GM21619 (cell line): ENCODE results near the gene IQSEC1.

Experiments
- ATAC-seq: cut with Tn5 transposase; IDR thresholded peaks from one replicate; pipeline ENCODE4 v1.9.1; 2021; ENCODE audit not compliant: unreplicated experiment

The IQSEC1 gene

GRCh38 chr3:12941495-12942023 lies 131.7 kb downstream of the IQSEC1 start:
- no peak for ATAC-seq

DNA sequence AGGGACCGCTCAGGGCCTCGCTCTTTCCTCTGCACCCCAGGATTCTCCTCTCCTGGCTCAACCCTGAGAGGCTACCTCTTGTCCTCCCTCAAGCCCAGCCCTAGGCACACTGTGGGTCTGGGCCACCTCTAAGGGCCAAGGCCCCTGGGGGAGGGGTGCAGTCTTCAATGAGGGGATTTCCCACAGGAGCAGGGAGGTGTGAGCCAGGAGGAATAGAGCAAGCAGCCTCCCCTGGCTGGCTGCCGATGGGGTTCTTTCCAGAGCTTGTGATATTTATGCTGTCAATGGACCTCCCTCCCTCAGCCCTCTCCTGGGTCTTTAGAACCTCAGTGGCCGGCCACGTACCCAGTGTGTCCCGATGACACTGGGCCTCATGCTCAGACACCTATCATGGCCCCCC lies 132.4 kb downstream of the IQSEC1 start:
- no peak for ATAC-seq

- no peak for ATAC-seq
These were observed 134.1 kb downstream of the IQSEC1 start for GRCh38 chr3:12939137-12939536.

DNA sequence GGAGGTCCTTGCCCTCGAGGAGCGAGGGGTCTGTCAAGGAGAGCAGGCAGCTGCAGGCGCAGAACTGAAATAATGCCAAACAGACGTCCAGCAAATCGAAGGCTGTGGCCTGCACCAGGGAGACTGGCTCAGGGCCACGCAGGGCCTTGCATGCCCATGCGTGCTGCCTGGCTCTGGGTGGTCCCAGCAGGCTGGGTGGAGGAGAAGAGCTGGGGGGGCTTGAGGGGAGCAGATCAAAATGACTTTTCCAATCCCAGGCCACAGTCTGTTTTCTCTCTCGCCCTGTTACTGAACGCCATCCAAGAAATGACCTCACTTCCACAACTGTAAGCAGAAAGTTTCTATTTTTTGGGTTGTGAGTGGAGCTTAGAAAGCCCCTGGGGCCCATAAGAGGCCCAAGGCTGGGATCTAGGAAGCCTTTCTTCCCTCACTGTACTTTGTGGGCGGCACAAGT lies 134.9 kb downstream of the IQSEC1 start:
- no peak for ATAC-seq

DNA sequence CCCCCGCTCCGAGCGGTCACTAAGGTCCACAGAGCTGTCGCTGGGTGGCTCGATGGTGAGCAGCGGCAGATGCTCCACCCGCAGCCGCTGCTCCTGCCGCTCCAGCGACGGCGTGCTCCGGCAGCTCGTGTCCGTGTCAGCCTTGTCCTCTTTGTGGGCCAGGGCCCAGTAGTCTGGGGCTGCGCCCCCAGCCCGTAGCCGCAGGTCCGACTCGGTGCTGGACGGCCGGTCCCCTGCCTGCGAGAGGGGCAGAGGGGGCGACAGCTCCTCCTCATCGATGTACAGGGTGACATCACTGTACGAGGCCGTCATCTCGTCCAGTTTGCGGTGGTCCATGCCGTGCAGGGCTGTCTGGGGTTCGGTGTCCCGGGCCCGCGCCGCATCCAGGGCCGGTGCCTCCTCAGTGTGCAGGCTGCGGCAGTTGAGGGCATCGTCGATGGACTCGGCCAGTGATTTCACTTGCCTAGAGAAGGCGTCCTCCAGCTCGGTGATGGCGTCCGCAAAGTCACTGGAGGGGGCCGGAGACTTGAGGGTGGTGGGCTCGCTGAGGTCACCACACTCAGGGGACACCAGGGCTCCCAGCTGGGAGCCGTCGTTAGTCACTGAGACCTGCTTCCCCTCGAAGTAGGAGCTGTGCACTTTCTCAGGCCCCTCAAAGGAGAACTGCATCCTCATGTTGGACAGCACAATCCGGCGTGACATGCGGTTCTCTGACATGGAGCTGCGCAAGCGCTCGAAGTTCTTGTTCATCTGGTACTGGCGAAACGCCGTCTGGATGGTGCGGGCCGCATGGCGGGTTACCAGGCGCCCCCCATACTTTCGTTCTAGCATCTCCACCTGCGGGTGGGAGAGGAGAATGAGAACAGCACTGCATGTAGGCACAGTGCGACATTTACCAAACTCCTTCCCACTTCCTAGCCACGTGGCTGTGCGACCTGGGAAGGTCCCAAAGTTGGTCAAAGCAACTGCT lies 137.1 kb downstream of the IQSEC1 start:
- no peak for ATAC-seq

DNA sequence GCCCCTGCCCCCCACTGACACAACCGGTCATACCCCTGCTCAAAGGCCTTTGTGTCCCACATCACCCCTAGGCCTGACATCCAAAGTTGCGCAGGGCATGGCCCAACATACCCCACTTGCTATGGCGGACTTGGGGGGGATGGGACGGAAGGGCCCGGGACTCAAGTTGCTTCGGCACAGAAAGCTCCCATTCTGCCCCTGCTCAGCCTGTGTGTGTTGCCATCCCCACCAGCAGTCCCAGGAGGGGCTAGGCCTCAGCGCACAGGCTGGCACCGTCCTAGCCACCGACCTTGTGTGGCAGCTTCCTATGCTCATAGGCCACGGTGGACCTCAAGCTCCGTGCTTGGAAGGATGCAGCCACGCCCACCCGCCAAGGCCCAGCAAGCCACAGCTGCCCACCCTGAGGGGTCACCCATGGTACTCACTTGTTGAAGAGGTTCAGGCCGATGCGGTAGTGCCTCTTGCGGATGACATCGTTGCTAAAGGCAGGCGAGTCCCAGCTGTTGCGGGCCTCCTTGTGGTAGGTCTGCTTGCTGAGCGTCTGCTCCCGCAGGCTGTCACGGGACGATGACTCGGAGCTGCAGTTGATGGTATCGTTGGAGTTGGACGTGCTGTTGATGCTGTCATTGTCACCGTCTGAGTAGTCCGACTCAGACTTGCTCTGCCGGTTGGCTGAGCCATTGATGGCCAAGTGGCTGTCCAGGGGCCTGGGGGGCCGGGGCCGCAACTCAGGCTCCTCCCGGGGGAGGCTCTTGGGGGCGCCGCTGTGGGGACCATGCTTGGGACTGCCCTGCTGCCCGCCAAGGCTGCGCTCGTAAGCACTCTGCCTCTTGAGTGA lies 138.0 kb downstream of the IQSEC1 start:
- ATAC-seq, result no peak

GRCh38 chr3:12934431-12934830 lies 138.8 kb downstream of the IQSEC1 start:
- no peak for ATAC-seq

- no peak for ATAC-seq
These were observed 139.3 kb downstream of the IQSEC1 start for GRCh38 chr3:12933901-12934300.

DNA sequence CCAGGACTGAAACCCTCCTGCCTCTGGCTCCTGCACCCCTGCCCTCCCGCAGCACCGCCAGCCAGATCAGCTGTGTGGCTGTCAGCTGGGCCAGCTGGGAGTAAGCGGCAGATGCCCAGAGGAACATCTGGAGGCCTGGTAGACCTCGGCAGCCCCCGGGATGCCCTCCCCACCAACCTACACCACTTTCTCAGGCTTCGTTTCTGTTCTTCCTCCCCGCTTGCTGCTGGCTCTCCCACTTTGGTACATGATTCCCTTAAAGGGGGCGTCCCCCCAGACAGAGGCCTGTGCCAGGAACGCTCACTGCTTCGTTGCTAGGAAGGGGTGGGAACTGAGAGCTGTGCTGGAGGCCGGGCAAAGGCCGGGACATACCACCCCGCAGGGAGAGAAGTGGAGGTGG lies 140.5 kb downstream of the IQSEC1 start:
- no peak for ATAC-seq

DNA sequence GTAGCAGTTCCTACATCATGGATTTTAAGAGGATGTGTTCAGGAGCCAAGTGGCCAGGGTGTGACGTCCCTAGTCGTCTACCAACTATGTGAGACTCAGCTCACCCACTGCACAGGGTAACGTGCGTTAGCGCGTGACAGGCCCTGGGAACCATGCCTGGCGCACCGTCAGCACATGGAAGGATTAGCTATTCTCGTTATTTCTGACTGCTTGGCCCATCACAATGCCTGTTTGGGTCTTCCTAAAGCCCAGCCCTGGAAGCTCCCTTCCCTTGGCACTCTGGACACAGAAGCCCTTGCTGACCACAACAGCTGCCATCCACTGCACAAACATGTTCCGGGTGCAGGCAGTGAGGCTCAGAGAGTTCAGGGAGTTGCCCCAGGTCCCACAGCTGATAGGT lies 140.9 kb downstream of the IQSEC1 start:
- ATAC-seq, result no peak

DNA sequence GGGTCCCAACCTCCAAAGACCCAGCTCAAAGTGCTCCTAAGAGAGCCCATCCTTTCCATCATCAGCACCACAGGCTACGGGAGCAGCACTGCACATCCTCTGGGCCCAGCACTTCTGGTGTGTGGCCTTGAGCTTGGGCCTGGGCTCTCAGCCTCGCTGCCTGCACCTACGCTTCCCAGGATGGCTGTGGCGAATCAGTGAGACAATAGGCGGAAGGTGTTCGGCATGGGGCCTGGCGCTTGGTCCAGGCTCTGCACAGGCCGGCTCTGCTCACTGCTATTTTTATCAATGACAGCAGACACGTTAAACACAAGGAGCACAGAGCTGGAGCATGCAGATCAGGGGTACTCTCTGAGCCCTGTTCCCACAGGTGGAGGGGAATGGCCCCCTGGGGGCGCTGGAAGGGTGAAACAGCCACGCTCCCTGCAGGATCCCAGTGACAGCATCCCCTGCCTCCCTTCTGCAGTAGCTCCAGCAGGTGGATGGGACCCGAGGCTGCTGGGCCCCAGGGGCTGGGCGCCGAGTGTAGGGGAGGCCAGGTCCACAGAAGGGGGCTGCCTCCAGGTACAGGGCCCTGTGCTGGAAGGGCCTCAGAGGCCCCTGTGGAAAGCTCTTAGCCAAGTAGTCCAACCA lies 141.8 kb downstream of the IQSEC1 start:
- ATAC-seq, result no peak

- no peak for ATAC-seq
These were observed 143.4 kb downstream of the IQSEC1 start for GRCh38 chr3:12929801-12930200.

DNA sequence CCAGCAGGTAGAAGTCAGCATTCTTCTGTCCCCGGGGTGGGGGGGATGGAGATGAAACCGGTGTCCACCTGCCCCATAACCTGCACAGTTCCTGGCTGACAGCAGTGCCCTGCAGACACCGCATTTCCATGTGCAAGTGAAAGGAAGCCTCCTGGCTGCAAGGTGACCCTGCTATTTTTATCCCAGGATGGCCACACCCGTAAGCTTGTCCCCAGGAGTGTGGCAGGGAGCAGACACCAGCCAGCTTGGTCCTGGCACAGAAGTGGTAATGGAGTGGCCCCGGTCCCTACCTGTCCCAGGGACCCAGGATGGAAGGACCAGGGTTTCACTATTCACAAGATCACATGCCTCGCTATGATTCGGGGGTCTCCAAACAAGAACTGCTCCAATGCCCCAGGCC lies 146.6 kb downstream of the IQSEC1 start:
- no peak for ATAC-seq

GRCh38 chr3:12925648-12926047 lies 147.6 kb downstream of the IQSEC1 start:
- no peak for ATAC-seq

- no peak for ATAC-seq
These were observed 148.8 kb downstream of the IQSEC1 start for GRCh38 chr3:12924437-12924836.

GRCh38 chr3:12922881-12923431 lies 150.3 kb downstream of the IQSEC1 start:
- ATAC-seq, result no peak

DNA sequence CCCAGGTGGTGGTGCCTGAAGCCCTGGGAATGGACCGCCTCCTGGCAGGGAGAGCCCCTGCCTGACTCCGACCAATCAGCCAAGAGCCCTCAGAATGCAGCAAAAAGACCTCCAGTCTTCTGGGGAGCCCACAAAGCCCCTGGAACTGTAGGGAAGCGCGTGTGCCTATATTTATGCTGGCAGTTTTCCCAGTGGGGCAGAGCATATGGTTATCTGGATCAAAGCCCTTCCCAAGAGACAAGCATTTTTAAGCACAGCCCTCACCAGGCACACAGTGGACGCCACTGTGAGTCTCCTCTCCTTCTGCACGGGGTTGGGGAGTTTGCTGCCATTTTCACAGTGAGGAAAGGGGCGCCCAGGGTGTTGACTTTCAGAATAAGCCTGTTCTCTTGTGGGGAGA lies 150.9 kb downstream of the IQSEC1 start:
- ATAC-seq, result no peak

DNA sequence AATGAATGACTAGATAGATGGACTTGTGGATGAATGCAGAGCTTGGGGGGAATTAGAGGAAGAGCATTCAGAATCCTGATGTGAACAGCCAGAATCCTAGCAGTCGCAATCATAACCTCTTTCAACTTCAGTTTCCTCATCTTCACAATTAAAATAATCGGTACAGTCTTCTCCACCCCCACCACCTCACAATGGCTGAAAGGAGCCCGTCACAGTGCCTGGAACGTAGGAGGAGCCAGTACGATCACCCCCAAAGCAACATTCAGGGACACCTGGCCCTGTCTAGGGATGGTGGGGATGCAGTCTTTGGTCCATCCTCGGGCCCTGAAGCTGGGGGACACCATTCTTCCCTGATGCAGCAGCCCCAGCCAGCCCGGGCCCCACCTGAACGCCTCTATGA lies 151.5 kb downstream of the IQSEC1 start:
- no peak for ATAC-seq

DNA sequence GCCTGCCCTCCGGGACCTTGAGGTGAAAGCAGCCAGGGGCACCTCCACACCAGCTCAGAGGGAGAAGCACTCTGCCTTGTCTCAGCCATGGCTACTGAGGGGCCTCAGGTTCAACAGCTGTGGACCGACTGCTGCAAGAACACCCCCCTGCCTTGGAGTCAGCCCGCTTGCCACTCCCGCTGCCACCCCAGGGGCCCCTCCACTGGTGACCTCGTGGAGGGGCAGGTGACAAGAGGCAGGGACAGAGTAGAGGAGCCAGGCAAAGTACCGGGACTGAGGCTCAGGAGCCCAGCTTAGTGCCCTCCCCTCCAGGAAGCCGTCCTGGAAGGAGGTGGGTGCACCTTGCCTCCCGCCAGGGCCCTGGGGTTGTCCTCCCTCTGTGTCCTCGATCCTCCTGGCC lies 152.3 kb downstream of the IQSEC1 start:
- no peak for ATAC-seq

GRCh38 chr3:12919205-12919604 lies 154.0 kb downstream of the IQSEC1 start:
- no peak for ATAC-seq

GRCh38 chr3:12918231-12918630 lies 155.0 kb downstream of the IQSEC1 start:
- no peak for ATAC-seq
